WTC11 (cell line): ENCODE measurements around the gene SCUBE3. TPM values are rescaled to one million over a fixed set of nuclear protein-coding genes. Genes with fewer than 3 reads are reported as not detected.

Source experiments
- ATAC-seq: fragments of 200-7000 bp; cut with Tn5 transposase; 2 replicates; pipeline ENCODE4 v1.10.0; 2021; ENCODE audit warnings: mild to moderate bottlenecking, moderate library complexity
- CTCF ChIA-PET: fragments of 300-600 bp; sonication (Branson Sonifier 250); formaldehyde crosslinking; loops from one replicate; lab custom pipeline; 2021; ENCODE audit warnings: antibody characterized with exemption; lab: Charles Lee
- POLR2A ChIA-PET: fragments of 350-600 bp; sonication (Branson Sonifier 250); formaldehyde crosslinking; loops from one replicate; lab custom pipeline; 2021; ENCODE audit warnings: antibody characterized with exemption; lab: Charles Lee
- DNase-seq: peaks from one replicate; pipeline ENCODE4 v3.0.0; 2021; ENCODE audit warnings: low spot score
- H3K27ac Mint-ChIP-seq: 2 replicates; pipeline ENCODE4 v1.8.0; 2021; ENCODE audit warnings: mixed read lengths
- H3K27me3 Mint-ChIP-seq: 2 replicates; pipeline ENCODE4 v1.8.0; 2021; ENCODE audit warnings: low read depth, mild to moderate bottlenecking, moderate library complexity, mixed read lengths
- H3K36me3 Mint-ChIP-seq: 2 replicates; pipeline ENCODE4 v1.8.0; 2021; ENCODE audit warnings: mixed read lengths
- H3K4me1 Mint-ChIP-seq: 2 replicates; pipeline ENCODE4 v1.8.0; 2022; ENCODE audit warnings: mixed read lengths
- H3K4me3 Mint-ChIP-seq: 2 replicates; pipeline ENCODE4 v1.8.0; 2021; ENCODE audit warnings: mild to moderate bottlenecking, moderate library complexity, mixed read lengths
- H3K9me3 Mint-ChIP-seq: 2 replicates; pipeline ENCODE4 v1.8.0; 2021; ENCODE audit warnings: mixed read lengths
- CBFB ChIP-seq: sonication (generic); formaldehyde crosslinking; IDR thresholded peaks from 2 replicates; pipeline ENCODE4 v1.8.1; 2022; ENCODE audit warnings: mild to moderate bottlenecking, low read depth, missing genetic modification reagents
- CREB1 ChIP-seq: sonication (generic); formaldehyde crosslinking; IDR thresholded peaks from 2 replicates; pipeline ENCODE4 v1.8.0; 2023; ENCODE audit warnings: mild to moderate bottlenecking, missing genetic modification reagents
- ELF4 ChIP-seq: sonication (generic); formaldehyde crosslinking; IDR thresholded peaks from 2 replicates; pipeline ENCODE4 v1.8.1; 2022; ENCODE audit warnings: low read depth, mild to moderate bottlenecking, moderate library complexity, missing genetic modification reagents
- ERG ChIP-seq: fragments of 250-450 bp; sonication (Bioruptor Pico); IDR thresholded peaks from 2 replicates; pipeline ENCODE4 v1.8.0; 2021; ENCODE audit warnings: mild to moderate bottlenecking
- GRHL2 ChIP-seq: fragments of 250-450 bp; sonication (Bioruptor Pico); IDR thresholded peaks from 2 replicates; pipeline ENCODE4 v1.8.0; 2022; ENCODE audit warnings: mild to moderate bottlenecking, moderate library complexity; ENCODE audit not compliant: insufficient replicate concordance, severe bottlenecking
- GTF2I ChIP-seq: fragments of 250-450 bp; sonication (Bioruptor Pico); conservative IDR thresholded peaks from 2 replicates; pipeline ENCODE4 v1.4.0; 2021; ENCODE audit warnings: mild to moderate bottlenecking
- HMGXB4 ChIP-seq: sonication (generic); formaldehyde crosslinking; IDR thresholded peaks from 2 replicates; pipeline ENCODE4 v1.8.1; 2023; ENCODE audit warnings: mild to moderate bottlenecking, moderate library complexity, missing genetic modification reagents
- IRF1 ChIP-seq: sonication (generic); formaldehyde crosslinking; IDR thresholded peaks from 2 replicates; pipeline ENCODE4 v1.8.0; 2023; ENCODE audit warnings: missing genetic modification reagents
- JAZF1 ChIP-seq: fragments of 250-450 bp; sonication (Bioruptor Pico); IDR thresholded peaks from 2 replicates; pipeline ENCODE4 v1.9.0; 2021; ENCODE audit warnings: moderate library complexity, mild to moderate bottlenecking, inconsistent platforms
- MAX ChIP-seq: sonication (generic); formaldehyde crosslinking; IDR thresholded peaks from 2 replicates; pipeline ENCODE4 v1.8.0; 2022; ENCODE audit warnings: mild to moderate bottlenecking, missing genetic modification reagents
- MYBL2 ChIP-seq: sonication (generic); formaldehyde crosslinking; IDR thresholded peaks from 2 replicates; pipeline ENCODE4 v1.8.1; 2023; ENCODE audit warnings: mild to moderate bottlenecking, moderate library complexity, missing genetic modification reagents
- NFATC4 ChIP-seq: fragments of 250-450 bp; sonication (Bioruptor Pico); IDR thresholded peaks from 2 replicates; pipeline ENCODE4 v1.9.0; 2021; ENCODE audit warnings: mild to moderate bottlenecking
- NR1H2 ChIP-seq: sonication (generic); formaldehyde crosslinking; IDR thresholded peaks from 2 replicates; pipeline ENCODE4 v1.9.0; 2021; ENCODE audit warnings: mild to moderate bottlenecking, moderate library complexity, missing genetic modification reagents
- PRDM15 ChIP-seq: sonication (generic); formaldehyde crosslinking; IDR thresholded peaks from 2 replicates; pipeline ENCODE4 v1.8.0; 2022; ENCODE audit warnings: missing genetic modification reagents
- RELA ChIP-seq: sonication (generic); formaldehyde crosslinking; IDR thresholded peaks from 2 replicates; pipeline ENCODE4 v1.8.1; 2022; ENCODE audit warnings: missing genetic modification reagents, mild to moderate bottlenecking, borderline replicate concordance
- ZMAT4 ChIP-seq: fragments of 250-450 bp; sonication (Bioruptor Pico); IDR thresholded peaks from 2 replicates; pipeline ENCODE4 v1.9.0; 2021; ENCODE audit warnings: mild to moderate bottlenecking
- ZNF232 ChIP-seq: sonication (generic); formaldehyde crosslinking; IDR thresholded peaks from 2 replicates; pipeline ENCODE4 v1.8.0; 2022; ENCODE audit warnings: mild to moderate bottlenecking, missing genetic modification reagents
- ZNF263 ChIP-seq: sonication (generic); formaldehyde crosslinking; IDR thresholded peaks from 2 replicates; pipeline ENCODE4 v1.8.1; 2022; ENCODE audit warnings: low read depth, mild to moderate bottlenecking, moderate library complexity, missing genetic modification reagents
- ZNF281 ChIP-seq: sonication (generic); formaldehyde crosslinking; IDR thresholded peaks from 2 replicates; pipeline ENCODE4 v1.8.0; 2023; ENCODE audit warnings: mild to moderate bottlenecking, missing genetic modification reagents
- ZNF396 ChIP-seq: fragments of 250-450 bp; sonication (Bioruptor Pico); IDR thresholded peaks from 2 replicates; pipeline ENCODE4 v1.8.0; 2021; ENCODE audit warnings: mild to moderate bottlenecking, moderate library complexity, borderline replicate concordance
- total RNA-seq: library from RNA; stranded (reverse); gene quantifications from 3 replicates; pipeline ENCODE4 v1.2.3, GENCODE V29; 2021

The SCUBE3 gene
- total RNA-seq, 1 experiment from 2014 or later = 2.1 TPM

- POLR2A ChIA-PET = no interaction called here
- ATAC-seq (no peak), DNase-seq (no peak)
- H3K4me1 Mint-ChIP-seq = peaks cover 14% of the 10 kb centered on the region
- TF ChIP-seq NR1H2 (CRISPR knock-in tag) = no peak
- no peak for TF ChIP-seq GTF2I (CRISPR knock-in tag)
- TF ChIP-seq ZNF281 = no peak
- TF ChIP-seq CREB1 = no peak
- TF ChIP-seq IRF1 (CRISPR knock-in tag) = no peak
- TF ChIP-seq NFATC4 = no peak
- TF ChIP-seq ZNF232 (CRISPR knock-in tag) = no peak
- TF ChIP-seq HMGXB4 (CRISPR knock-in tag) = no peak
- no peak for TF ChIP-seq RELA (CRISPR knock-in tag)
- TF ChIP-seq JAZF1 (CRISPR knock-in tag) = no peak
- no peak for TF ChIP-seq ZNF263 (CRISPR knock-in tag)
- no peak for TF ChIP-seq PRDM15 (CRISPR knock-in tag)
- TF ChIP-seq GRHL2 (CRISPR knock-in tag) = no peak
- TF ChIP-seq MYBL2 (CRISPR knock-in tag) = no peak
- no peak for TF ChIP-seq ERG (CRISPR knock-in tag)
- TF ChIP-seq ZMAT4 (CRISPR knock-in tag) = no peak
- no peak for TF ChIP-seq ZNF396 (CRISPR knock-in tag)
- TF ChIP-seq MAX (CRISPR knock-in tag) = no peak
- TF ChIP-seq CBFB (CRISPR knock-in tag) = no peak
- no peak for TF ChIP-seq ELF4
- H3K27me3 Mint-ChIP-seq = peaks cover 4% of the 10 kb centered on the region; the same call in 1 of the 2 replicates
- no peak overlapping the region for H3K4me3 Mint-ChIP-seq
- peaks cover 11% of the 10 kb centered on the region for H3K36me3 Mint-ChIP-seq
- H3K27ac Mint-ChIP-seq = no peak overlapping the region
- CTCF ChIA-PET = interaction anchor here (0.9 to 2.2 kb wide), 11 partner anchors 9 to 229 kb away, joined by 3 to 13 read pairs (median 7); partner anchors contain the start of gene ZNF76
- no peaks in the 10 kb centered on the region for H3K9me3 Mint-ChIP-seq
Observed at GRCh38 chr6:35293681-35294080, 79.9 kb downstream of the SCUBE3 start.
